T-helper 1 cell treated with Interleukin-12 subunit alpha and Interleukin-12 subunit beta and Interleukin-4 antibody, amounts not matched to agents 30 μg/mL and 1 μg/mL, for 36 hours (primary cell): Measurements from ENCODE around the gene ABCA9.

Experiments
- H3K27ac Mint-ChIP-seq: one replicate; pipeline ENCODE4 v1.8.0; 2021; ENCODE audit warnings: mild to moderate bottlenecking, mixed read lengths
- H3K27me3 Mint-ChIP-seq: one replicate; pipeline ENCODE4 v1.8.0; 2021; ENCODE audit warnings: low read depth, mixed read lengths
- H3K36me3 Mint-ChIP-seq: one replicate; pipeline ENCODE4 v1.8.0; 2021; ENCODE audit warnings: low read depth, mixed read lengths
- H3K4me1 Mint-ChIP-seq: one replicate; pipeline ENCODE4 v1.8.0; 2021; ENCODE audit warnings: low read depth, mixed read lengths
- H3K4me3 Mint-ChIP-seq: one replicate; pipeline ENCODE4 v1.8.0; 2021; ENCODE audit warnings: mild to moderate bottlenecking, moderate library complexity, mixed read lengths
- H3K9me3 Mint-ChIP-seq: one replicate; pipeline ENCODE4 v1.8.0; 2021; ENCODE audit warnings: mixed read lengths

Gene ABCA9

DNA sequence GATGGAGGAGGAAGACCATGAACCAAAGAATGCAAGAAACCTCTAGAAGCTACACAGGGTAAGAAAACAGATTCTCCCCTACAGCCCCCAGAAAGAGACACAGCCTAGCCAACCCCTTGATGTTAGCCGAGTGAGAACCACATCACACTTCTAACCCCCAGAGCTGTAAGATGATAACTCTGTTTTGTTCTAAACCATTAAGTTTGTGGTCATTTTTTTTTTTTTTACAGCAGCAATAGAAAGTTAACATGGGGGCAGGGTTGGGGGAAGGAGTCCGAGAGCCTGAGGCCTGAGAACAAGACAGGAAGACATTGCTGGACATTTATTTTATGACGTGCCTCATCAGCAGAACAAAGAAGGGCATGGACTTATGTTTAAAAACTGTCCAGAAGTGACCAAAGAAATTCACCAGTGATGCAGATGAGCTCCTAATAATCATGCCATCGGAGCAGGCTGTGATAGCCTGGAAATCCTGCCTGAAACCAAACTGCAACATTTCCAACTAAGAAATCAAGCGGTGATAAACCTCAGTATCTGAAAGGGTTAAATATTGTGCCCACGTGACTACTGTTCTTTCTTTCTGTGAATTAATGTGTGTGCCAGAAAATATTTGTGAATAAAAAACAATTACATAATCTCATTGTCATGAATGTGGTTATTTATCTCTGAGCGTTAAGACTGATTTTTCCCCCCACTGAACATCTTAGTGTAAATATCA is 1.1 kb downstream of the ABCA9 start:
- no peak overlapping the region for H3K27ac Mint-ChIP-seq
- no peaks in the 10 kb centered on the region for H3K36me3 Mint-ChIP-seq
- H3K9me3 Mint-ChIP-seq, result peaks cover 4% of the 10 kb centered on the region
- H3K27me3 Mint-ChIP-seq, result peaks cover 5% of the 10 kb centered on the region
- no peak overlapping the region for H3K4me3 Mint-ChIP-seq
- no peaks in the 10 kb centered on the region for H3K4me1 Mint-ChIP-seq

DNA sequence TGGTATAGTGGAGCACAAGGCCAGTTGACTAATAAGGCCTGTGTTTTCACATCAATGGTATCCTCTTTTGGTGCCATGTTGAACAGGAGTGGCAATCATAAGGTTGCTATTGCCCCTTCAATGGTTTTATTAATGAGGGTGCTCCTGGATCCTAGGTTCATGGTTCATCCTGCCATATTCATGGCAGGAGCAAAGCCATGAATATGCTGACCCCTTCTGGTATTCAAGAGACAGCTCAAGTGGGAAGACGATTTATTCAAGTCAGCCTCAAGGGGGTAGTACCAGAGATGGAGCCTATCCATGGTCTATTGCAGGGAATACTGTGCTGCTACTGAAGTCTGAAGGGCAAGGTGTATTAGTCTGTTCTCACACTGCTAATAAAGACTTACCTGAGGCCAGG is 2.6 kb downstream of the ABCA9 start:
- Mint-ChIP-seq H3K4me1 (no peaks in the 10 kb centered on the region), H3K27me3 (peaks cover 5% of the 10 kb centered on the region), H3K9me3 (peaks cover 4% of the 10 kb centered on the region), H3K4me3 (no peak overlapping the region), H3K36me3 (no peaks in the 10 kb centered on the region), H3K27ac (no peak overlapping the region)

DNA sequence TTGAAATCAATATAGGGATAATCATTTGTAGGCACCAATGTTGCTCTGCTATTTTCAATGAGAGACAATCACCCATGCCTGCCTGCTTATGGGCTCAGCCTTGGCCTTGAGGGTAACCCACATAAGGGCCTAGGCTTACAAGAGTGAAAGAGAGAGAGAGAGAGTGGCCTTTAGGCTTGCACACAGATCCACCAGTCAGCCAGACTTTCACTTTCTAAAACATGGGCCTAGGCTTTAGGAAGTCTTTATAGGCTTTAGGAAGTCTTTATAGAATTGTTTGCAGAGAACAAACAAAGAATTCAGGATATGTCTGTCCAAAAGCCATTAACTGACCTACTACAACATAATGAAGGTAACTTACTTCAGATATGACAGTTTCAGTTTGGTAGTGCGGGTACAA is 3.4 kb downstream of the ABCA9 start:
- H3K4me3 Mint-ChIP-seq, result no peak overlapping the region
- no peaks in the 10 kb centered on the region for H3K36me3 Mint-ChIP-seq
- peaks cover 5% of the 10 kb centered on the region for H3K27me3 Mint-ChIP-seq
- no peaks in the 10 kb centered on the region for H3K4me1 Mint-ChIP-seq
- peaks cover 4% of the 10 kb centered on the region for H3K9me3 Mint-ChIP-seq
- no peak overlapping the region for H3K27ac Mint-ChIP-seq

DNA sequence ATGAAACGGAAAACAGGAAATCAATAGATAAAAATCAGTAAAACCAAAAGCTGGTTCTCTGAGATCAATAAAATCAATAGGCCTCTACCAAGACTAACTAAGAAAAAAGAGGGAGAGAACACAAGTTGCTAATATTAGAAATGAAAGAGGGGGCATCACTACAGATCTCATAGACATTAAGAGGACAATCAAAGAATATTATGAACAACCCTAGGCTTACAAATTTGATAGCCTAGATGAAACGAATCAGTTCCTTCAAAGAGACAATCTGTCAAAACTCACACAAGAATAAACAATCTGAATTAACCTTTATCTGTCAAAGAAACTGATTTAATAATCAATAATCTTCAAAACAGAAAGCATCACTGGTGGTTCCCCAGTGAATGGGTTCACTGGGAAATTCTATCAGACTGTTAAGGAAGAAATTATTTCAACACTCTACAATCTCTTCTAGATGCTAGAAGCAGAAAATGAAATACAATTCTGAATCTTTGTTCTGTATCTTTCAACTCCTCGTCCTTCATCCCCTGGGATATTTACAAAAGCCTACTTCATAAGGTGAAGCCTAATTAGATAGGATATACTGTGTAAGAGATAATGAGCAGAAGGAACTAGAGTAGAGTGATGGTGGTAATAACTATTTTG is 4.4 kb downstream of the ABCA9 start:
- Mint-ChIP-seq H3K9me3 (peaks cover 4% of the 10 kb centered on the region), H3K27me3 (no peaks in the 10 kb centered on the region), H3K4me3 (no peak overlapping the region), H3K27ac (no peak overlapping the region), H3K36me3 (no peaks in the 10 kb centered on the region), H3K4me1 (no peaks in the 10 kb centered on the region)

DNA sequence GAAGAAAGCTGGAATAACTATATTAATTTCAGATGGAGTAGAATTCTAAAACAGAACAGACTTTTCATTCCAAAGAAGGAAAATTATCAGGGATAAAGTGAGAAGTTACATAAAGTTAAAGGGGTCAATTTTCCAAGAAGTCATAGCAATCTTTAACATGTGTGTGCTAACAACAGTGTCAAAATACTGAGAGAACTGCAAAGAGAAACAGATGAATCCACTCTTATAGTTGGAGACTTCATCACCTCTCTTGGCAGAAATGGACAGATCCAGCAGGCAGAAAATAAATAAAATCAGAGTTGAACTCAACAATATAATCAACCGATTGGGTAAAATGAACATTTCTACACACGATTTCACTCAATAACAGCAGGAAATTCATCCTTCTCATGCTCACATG is 5.4 kb downstream of the ABCA9 start:
- H3K27ac Mint-ChIP-seq, result no peak overlapping the region
- H3K27me3 Mint-ChIP-seq, result no peaks in the 10 kb centered on the region
- no peaks in the 10 kb centered on the region for H3K36me3 Mint-ChIP-seq
- peaks cover 4% of the 10 kb centered on the region for H3K9me3 Mint-ChIP-seq
- no peaks in the 10 kb centered on the region for H3K4me1 Mint-ChIP-seq
- no peak overlapping the region for H3K4me3 Mint-ChIP-seq

DNA sequence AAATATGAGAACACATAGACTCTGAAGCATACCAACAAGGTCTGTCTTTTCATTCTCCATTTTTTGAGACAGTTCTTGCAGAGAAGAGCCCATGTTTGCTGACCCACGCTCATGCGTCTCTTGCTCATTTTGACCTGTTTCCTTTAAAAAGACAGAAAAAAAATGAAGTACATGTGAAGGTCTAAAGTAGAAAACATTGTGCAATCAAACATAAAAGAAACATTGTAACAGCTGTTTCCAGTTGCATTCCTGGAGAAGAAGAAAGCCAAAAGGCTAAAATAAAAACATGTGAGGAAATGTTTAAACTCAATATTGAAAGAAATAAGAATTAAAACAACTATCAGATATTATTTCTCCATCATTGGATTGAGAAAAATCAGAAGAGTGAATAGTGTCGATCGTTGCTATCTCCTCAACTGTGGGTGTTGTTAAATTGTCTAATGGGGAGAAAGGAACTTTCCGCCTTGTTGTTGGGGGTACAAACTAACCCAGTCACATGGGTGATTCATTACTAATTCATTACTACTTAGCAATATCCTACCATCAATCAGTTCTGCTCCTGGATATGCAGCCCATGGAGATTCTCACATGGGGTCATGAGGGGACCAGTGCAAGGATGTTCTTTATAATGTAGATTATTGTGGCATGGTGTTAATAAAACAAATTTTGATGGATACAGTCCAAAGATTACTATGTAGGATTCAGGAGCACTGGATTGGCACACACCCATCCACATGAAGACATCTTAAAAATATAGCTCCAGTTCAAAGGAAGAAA is 9.5 kb downstream of the ABCA9 start:
- Mint-ChIP-seq H3K27ac (no peak overlapping the region), H3K4me1 (peaks cover 11% of the 10 kb centered on the region), H3K36me3 (no peaks in the 10 kb centered on the region), H3K27me3 (no peaks in the 10 kb centered on the region), H3K9me3 (peaks cover 4% of the 10 kb centered on the region), H3K4me3 (no peak overlapping the region)

DNA sequence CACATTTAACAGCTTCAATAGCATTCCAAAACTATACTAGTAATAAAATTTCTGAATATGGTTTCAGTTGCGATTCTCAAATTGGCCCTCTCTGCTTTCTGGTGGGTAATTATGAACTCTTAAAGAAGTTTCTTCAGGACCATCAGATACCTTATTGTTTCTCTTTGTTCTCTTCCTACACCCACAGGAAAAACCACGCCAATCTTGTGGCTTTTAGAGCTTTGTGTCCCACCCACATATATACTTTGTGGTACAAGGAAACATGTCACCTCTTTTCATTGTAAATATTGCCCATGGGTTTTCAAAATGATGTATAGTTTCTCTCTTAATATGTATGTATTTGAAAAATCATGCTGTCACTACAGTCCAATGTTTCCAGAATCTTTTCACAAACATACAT is 12.1 kb downstream of the ABCA9 start:
- no peaks in the 10 kb centered on the region for H3K27me3 Mint-ChIP-seq
- H3K4me3 Mint-ChIP-seq, result no peak overlapping the region
- H3K27ac Mint-ChIP-seq, result no peak overlapping the region
- no peaks in the 10 kb centered on the region for H3K36me3 Mint-ChIP-seq
- H3K4me1 Mint-ChIP-seq, result peaks cover 11% of the 10 kb centered on the region
- no peaks in the 10 kb centered on the region for H3K9me3 Mint-ChIP-seq

DNA sequence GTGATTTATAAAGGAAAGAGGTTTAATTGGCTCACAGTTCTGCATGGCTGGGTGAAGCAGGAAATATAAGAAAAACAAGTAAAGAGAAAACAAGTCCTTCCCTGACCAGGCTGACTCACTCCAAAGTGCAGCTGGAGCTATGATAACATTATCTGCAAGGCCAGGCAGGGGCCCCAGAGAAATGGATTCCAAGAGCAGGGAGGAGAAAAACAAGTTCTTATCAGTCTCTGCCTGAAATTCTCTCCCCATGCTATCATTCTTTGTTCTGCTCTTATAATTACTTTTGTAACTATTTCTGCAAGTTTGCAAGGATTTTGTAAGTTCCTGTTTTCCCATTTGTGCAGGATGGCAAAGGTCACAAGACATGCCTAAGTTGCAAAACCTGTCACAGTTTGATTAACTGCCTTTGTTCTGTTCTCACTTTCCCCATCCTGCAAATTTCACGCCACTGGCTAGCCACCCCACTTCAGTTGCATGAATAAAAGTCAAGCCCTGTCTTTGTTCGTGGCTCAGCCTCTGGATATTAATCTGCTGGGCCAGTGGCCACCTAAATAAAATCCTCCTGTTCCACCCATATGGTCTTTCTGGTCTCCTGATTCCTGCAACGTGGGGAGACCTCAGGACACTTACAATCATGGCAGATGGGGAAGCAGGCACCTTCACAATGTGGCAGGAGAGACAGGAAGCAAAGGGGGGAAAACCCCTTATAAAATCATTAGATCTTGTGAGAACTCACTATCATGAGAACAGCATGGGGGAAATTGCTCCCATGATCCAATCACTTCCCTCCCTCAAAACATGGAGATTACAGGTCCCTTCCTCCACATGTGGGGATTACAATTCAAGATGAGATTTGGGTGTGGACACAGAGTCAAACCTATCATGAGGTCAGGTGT is 13.1 kb downstream of the ABCA9 start:
- Mint-ChIP-seq H3K27ac (no peak overlapping the region), H3K27me3 (no peaks in the 10 kb centered on the region), H3K4me3 (no peak overlapping the region), H3K36me3 (no peaks in the 10 kb centered on the region), H3K9me3 (no peaks in the 10 kb centered on the region), H3K4me1 (peaks cover 11% of the 10 kb centered on the region)

DNA sequence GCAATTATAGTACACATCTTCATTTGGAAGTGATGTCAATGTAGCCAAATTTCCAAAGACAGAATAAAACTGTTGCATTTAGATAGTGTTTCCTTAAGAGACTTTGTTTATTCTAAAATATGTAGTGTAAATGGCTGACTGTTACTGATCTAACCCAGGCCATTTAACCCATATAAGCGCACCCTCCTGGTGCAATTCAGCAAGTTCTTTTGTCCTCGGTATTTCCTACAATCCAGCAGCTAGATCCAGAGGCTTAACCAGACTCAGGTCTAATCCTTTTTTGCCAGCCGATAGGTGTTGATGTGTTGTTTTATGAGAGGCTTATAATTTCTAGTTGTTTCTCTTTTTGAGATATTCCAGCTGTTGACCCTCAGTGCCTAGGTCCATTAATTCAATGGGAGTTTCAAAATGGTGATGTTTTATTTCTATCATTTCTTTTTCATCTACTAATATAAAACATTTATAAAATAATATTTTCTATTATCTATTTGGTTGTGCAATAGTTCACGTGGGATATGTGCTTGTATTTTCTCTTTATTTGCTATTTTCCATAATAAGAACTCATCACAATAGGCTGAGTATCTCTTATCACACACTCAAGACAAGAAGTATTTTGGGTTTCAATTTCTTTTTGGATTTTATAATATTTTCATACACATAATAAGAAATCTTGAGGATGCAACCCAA is 14.5 kb downstream of the ABCA9 start:
- no peak overlapping the region for H3K4me3 Mint-ChIP-seq
- H3K36me3 Mint-ChIP-seq, result no peaks in the 10 kb centered on the region
- peaks cover 11% of the 10 kb centered on the region for H3K4me1 Mint-ChIP-seq
- no peaks in the 10 kb centered on the region for H3K9me3 Mint-ChIP-seq
- no peaks in the 10 kb centered on the region for H3K27me3 Mint-ChIP-seq
- no peak overlapping the region for H3K27ac Mint-ChIP-seq

DNA sequence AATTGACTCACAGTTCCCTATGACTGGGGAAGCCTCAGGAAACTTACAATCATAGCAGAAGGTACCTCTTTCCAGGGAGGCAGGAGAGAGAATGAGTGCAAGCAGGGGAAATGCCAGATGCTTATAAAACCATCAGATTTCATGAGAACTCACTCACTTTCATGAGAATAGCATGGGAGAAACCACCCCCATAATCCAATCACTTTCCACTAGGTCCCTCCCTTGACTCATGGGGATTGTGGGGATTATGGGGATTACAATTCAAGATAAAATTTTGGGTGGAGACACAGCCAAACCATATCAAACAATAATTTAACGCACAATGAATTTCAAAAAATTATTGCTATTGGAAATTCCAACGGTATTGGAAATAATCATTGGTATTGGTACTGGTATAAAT is 15.1 kb downstream of the ABCA9 start:
- H3K4me3 Mint-ChIP-seq, result no peak overlapping the region
- H3K9me3 Mint-ChIP-seq, result no peaks in the 10 kb centered on the region
- H3K4me1 Mint-ChIP-seq, result peaks cover 11% of the 10 kb centered on the region
- no peaks in the 10 kb centered on the region for H3K27me3 Mint-ChIP-seq
- H3K36me3 Mint-ChIP-seq, result no peaks in the 10 kb centered on the region
- no peak overlapping the region for H3K27ac Mint-ChIP-seq

DNA sequence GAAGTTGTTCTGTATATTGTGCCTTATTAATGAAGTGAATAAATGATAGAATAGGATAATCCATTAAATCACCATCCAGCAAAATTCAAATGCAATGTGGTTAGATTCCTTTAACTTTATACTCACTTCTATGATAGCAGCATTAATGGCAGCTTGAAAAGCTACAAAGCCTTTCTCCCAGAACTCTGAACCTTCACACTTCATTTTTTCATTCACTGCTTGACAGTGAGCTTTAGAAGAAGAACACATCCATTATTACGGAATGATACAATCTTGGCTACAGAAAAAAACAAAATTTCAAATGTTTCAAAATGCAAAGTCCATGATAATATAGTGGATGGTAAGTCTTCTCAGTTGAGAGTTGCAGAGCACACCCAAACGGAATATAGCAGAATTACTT is 16.4 kb downstream of the ABCA9 start:
- no peak overlapping the region for H3K4me3 Mint-ChIP-seq
- H3K4me1 Mint-ChIP-seq, result peaks cover 11% of the 10 kb centered on the region
- H3K27ac Mint-ChIP-seq, result no peak overlapping the region
- no peaks in the 10 kb centered on the region for H3K36me3 Mint-ChIP-seq
- no peaks in the 10 kb centered on the region for H3K9me3 Mint-ChIP-seq
- no peaks in the 10 kb centered on the region for H3K27me3 Mint-ChIP-seq

DNA sequence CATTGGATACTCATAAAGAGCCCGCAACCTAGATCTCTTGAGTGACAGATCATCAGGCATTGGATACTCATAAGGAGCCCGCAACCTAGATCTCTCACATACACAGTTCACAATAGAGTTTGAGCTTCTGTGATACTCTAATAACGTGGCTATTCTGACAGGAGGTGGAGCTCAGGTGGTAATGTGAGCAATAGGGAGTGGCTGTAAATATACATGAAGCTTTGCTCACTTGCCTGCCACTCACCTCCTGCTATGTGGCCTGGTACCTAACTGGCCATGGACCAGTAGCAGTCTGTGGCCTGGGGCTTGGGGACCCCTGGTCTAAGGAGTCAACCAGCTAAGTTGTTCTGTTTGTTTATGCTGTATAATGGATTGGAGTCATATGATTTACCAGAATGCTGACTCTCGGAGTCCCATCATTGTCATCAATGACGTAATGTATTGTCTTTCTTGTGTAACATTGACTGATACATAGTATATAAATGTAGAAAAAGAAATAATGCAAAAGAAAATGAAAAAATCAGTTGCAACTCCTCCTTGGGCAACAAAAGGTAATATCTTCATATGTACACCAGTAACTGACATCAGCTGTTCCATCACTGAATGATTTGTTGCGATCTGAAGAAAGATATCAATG is 17.5 kb downstream of the ABCA9 start:
- Mint-ChIP-seq H3K9me3 (peaks cover 6% of the 10 kb centered on the region), H3K27ac (no peak overlapping the region), H3K36me3 (no peaks in the 10 kb centered on the region), H3K4me3 (no peak overlapping the region), H3K27me3 (no peaks in the 10 kb centered on the region), H3K4me1 (peaks cover 4% of the 10 kb centered on the region)

DNA sequence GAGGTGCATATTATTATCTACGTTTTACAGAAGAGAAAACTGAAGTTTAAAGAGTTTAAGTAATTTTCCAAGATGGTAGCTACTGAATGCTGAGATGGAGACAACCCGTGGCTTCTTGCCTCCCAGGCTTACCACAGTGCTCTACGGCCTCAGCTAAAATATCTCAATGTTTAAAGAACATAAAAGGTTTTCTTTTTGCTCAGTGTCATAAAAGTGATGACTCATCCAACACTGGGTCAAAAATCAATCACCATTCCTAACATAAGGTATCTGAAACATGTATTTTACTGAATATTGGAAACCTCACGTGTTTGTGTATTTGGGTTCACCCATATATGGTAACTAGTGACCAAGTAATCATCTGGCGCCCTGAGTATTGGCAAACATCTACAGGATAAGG is 18.4 kb downstream of the ABCA9 start:
- H3K27me3 Mint-ChIP-seq, result no peaks in the 10 kb centered on the region
- peaks cover 10% of the 10 kb centered on the region for H3K9me3 Mint-ChIP-seq
- no peak overlapping the region for H3K4me3 Mint-ChIP-seq
- no peak overlapping the region for H3K27ac Mint-ChIP-seq
- H3K36me3 Mint-ChIP-seq, result no peaks in the 10 kb centered on the region
- no peaks in the 10 kb centered on the region for H3K4me1 Mint-ChIP-seq
